Aorta (tissue), 5 donors: Measurements from ENCODE around the gene PRR30. TPM values are rescaled to one million over a fixed set of nuclear protein-coding genes. Genes with fewer than 3 reads are reported as not detected.

Source experiments
- ATAC-seq: fragments of 200-7000 bp; cut with Tn5 transposase; one replicate; pipeline ENCODE4 v1.9.1; 2022; ENCODE audit warnings: moderate library complexity; ENCODE audit not compliant: low FRiP score
- DNase-seq, 2 donors: peaks; one replicate each; pipeline ENCODE4 v3.0.0-alpha.2; 2020
- H3K27ac ChIP-seq, 2 donors: one replicate each; pipeline ENCODE4 v1.5.1; 2013; ENCODE audit warnings: low read length in 2 of 2, mild to moderate bottlenecking in 2 of 2, moderate library complexity in 2 of 2, control low read depth in 1 of 2, inconsistent platforms in 1 of 2, low read depth in 1 of 2
- H3K27me3 ChIP-seq, 2 donors: one replicate each; pipeline ENCODE4 v1.6.1; 2013; ENCODE audit warnings: control low read depth in 1 of 2, low read length in 1 of 2, mild to moderate bottlenecking in 1 of 2, moderate library complexity in 1 of 2; ENCODE audit not compliant: insufficient read depth in 2 of 2, control insufficient read depth in 1 of 2
- H3K36me3 ChIP-seq, 2 donors: one replicate each; pipeline ENCODE4 v1.6.1; 2013; ENCODE audit warnings: control low read depth in 1 of 2, low read length in 1 of 2, mild to moderate bottlenecking in 1 of 2; ENCODE audit not compliant: insufficient read depth in 2 of 2, control insufficient read depth in 1 of 2
- H3K4me1 ChIP-seq, 2 donors: one replicate each; pipeline ENCODE4 v1.6.1; 2013; ENCODE audit warnings: low read length in 2 of 2, control low read depth in 1 of 2, mild to moderate bottlenecking in 1 of 2, moderate library complexity in 1 of 2; ENCODE audit not compliant: insufficient read depth in 2 of 2, control insufficient read depth in 1 of 2
- H3K4me3 ChIP-seq, 2 donors: one replicate each; pipeline ENCODE4 v1.5.1; 2013; ENCODE audit warnings: low read length in 2 of 2, control low read depth in 1 of 2, mild to moderate bottlenecking in 1 of 2
- H3K9me3 ChIP-seq: one replicate; pipeline ENCODE4 v1.6.1; 2013; ENCODE audit warnings: mild to moderate bottlenecking, low read length; ENCODE audit not compliant: control insufficient read depth
- WGBS, 2 donors: extraction: QIAGEN DNeasy Blood & Tissue Kit; methylation state at CpG; one replicate each; pipeline ENCODE4 v1.1.7; 2013; 5-methylcytosine and 5-hydroxymethylcytosine counted together
- intact Hi-C, 2 donors: fragments of 100-400 bp; cut with DNase I; formaldehyde crosslinking; loops; one replicate each; pipeline versions ENCODE4 v1.14.2 to v1.15.0; 2022
- polyA plus RNA-seq, 2 donors: library from polyadenylated mRNA; stranded (reverse); fragments of 200-250 nt; gene quantifications; one replicate each; pipeline ENCODE4 v1.2.3, GENCODE V29; 2013
- total RNA-seq, 2 donors: library from RNA; stranded (reverse); fragmentation: NEBNext Ultra II Directional; extraction: Animal tissue kit (Norgen Biotek cat#: 25700); gene quantifications; one replicate each; pipeline ENCODE4 v1.2.1, GENCODE V29; 2021
- donor health status: healthy with polysubstance abuse.
- donor health status: Bipolar disorder and iron deficiency.
- donor health status: DM: no; HTN: no; CAD: no.
- donor health status: DM: no; HTN: no; CAD: no.
- donor health status: DM: yes; HTN: yes; CAD: no.

PRR30 gene
- total and polyA plus RNA-seq, 4 donors, result not detected

- H3K4me1 ChIP-seq, result no peaks in the 10 kb centered on the region
- no peak for ATAC-seq
- no peaks in the 10 kb centered on the region for H3K36me3 ChIP-seq
- peak in 1 of 2 donors; percentile 58 for DNase-seq
- intact Hi-C loops, result loop anchor here in 1 of 2 donors (10.0 kb wide), 1 partner anchor 102 kb away; no protein-coding TSS in a partner anchor
- no peaks in the 10 kb centered on the region for H3K9me3 ChIP-seq
- no peak overlapping the region for H3K27ac ChIP-seq
- no peak overlapping the region for H3K4me3 ChIP-seq
- H3K27me3 ChIP-seq, result no peaks in the 10 kb centered on the region
- WGBS, 2 donors, result 75 to 84% methylated on average over 9 to 10 of the region's 10 CpGs
These were observed 46.3 kb downstream of the PRR30 start for GRCh38 chr2:27092696-27093429.

DNA sequence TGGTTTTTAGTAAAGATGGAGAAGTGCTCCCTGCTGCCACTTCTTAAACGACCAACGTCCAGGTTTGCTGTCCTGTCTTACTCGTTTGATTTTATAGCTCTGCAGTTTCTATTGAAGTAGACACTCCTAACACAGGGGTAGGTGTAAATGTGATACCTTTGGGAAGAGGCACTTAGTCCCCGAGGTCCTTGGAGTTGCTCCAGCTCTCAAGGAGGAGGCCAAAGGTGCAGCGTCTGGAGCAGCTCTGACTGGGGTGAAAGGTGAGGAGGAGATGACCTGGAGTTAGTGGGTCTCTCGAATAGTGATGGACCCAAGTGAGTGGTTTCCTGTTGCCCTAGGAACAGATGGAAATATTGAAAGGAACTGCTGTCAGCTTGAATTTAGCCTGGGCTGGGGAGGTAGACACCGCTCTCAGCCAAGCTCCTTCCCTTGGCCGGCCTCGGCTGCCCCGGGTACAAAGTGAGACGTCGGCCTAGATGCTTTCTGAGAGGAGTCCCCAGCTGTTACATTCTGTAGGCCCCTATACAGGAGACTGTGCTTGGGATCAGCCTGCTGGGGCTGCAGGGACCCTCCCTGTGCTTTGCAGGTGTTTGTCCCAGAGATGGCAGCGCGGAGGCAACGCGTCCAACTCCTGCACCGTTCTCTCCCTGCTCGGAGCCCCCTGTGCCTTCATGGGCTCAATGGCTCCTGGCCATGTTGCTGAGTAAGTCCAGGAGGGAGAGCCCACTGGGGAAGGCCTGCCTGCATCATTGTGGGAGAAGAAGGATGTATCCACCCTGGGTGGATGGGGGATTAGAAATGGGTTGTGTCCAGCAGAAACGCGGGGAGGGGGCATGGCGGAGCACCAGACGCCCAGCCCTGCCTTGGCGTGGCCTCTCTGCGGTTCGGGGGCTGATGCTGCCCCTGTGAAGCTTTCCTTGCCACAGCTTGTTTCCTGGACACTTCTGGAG lies 47.2 kb downstream of the PRR30 start:
- Histone ChIP-seq H3K9me3 (no peaks in the 10 kb centered on the region), H3K4me1 (no peaks in the 10 kb centered on the region), H3K27me3 (no peaks in the 10 kb centered on the region), H3K4me3 (no peak overlapping the region), H3K27ac (no peak overlapping the region), H3K36me3 (no peaks in the 10 kb centered on the region)
- peak in 1 of 2 donors; percentile 62 for DNase-seq
- no peak for ATAC-seq
- intact Hi-C loops, result loop anchor here in 1 of 2 donors (10.0 kb wide), 1 partner anchor 103 kb away; no protein-coding TSS in a partner anchor
- WGBS, 2 donors, result 81 to 83% methylated on average over 25 of the region's 25 CpGs

DNA sequence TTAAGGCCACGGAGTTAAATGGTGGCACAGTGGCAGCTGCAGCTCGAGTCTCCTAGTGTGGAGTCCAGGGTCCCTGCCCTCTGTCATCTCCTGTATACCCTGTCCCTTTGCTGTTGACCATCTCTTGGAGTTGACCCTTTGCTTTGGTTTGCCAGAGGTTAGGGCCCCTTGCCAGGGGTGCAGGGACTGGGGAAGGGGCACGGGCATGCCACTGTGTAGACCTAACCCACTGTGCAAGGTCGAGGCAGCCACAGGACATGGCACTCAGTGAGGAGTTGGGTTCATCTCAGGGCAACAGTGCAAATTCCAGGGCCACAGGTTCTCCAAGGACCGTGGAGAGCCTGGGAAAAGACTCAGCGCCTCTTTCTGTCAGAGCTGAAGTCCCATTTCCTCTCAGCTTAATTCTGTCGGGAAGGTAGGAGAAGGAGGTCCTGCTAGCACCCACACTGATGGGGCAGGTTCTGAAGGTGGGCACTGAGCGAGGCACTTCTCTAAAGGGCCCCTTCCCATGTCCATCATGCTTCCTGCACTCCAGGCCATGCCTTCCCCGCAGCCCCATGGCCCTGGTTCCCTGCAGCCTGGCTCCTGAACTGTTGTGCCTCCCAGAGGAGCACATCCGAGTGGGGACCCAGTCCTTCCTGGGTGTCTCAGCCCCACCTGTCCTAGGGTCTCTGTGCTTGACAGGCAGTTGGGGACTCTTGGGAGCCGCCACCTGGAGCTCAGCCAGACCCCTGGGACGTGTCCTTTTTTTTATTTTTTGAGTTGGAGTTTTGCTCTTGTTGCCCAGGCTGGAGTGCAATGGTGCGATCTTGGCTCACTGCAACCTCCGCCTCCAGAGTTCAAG lies 49.9 kb downstream of the PRR30 start:
- DNase-seq (no peak), ATAC-seq (no peak)
- Histone ChIP-seq H3K4me1 (no peaks in the 10 kb centered on the region), H3K4me3 (no peak overlapping the region), H3K27ac (no peak overlapping the region), H3K27me3 (no peaks in the 10 kb centered on the region), H3K36me3 (no peaks in the 10 kb centered on the region), H3K9me3 (no peaks in the 10 kb centered on the region)
- intact Hi-C loops, result loop anchor here (5.0 kb wide), 3 partner anchors 37 to 127 kb away; partner anchors contain the start of genes AGBL5 (in 1 of the 2) and PREB (in 1 of the 2)
- WGBS, 2 donors, result 89 to 91% methylated on average over 14 of the region's 14 CpGs

DNA sequence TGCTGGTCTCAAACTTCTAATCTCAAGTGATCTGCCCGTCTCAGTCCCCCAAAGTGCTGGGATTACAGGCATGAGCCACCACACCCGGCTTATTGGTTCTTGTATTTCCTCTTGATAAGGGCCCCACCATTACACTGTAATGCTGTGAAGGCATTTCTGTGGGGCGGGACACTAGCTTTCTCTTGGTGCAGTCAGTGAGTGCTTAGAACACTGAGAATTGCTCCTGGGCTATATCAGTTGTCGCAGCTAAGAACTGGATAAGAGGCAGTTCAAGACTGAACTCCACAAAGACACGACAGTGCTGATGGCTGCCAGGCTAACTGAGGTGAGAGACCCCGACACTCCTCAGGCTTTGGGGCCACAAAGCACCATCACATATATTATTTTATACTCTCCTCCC lies 50.6 kb downstream of the PRR30 start:
- no peaks in the 10 kb centered on the region for H3K27me3 ChIP-seq
- intact Hi-C loops, result loop anchor here (5.0 kb wide), 3 partner anchors 36 to 126 kb away; partner anchors contain the start of genes AGBL5 (in 1 of the 2) and PREB (in 1 of the 2)
- no peaks in the 10 kb centered on the region for H3K9me3 ChIP-seq
- no peak overlapping the region for H3K4me3 ChIP-seq
- DNase-seq, result no peak
- no peak overlapping the region for H3K27ac ChIP-seq
- 92 to 94% methylated on average over 6 of the region's 6 CpGs for WGBS, 2 donors
- no peak for ATAC-seq
- no peaks in the 10 kb centered on the region for H3K36me3 ChIP-seq
- H3K4me1 ChIP-seq, result no peaks in the 10 kb centered on the region

- Histone ChIP-seq H3K4me3 (no peak overlapping the region), H3K36me3 (no peaks in the 10 kb centered on the region), H3K4me1 (no peaks in the 10 kb centered on the region), H3K27ac (no peak overlapping the region), H3K9me3 (no peaks in the 10 kb centered on the region), H3K27me3 (no peaks in the 10 kb centered on the region)
- intact Hi-C loops, result loop anchor here (5.0 kb wide), 3 partner anchors 36 to 126 kb away; partner anchors contain the start of genes AGBL5 (in 1 of the 2) and PREB (in 1 of the 2)
- WGBS, 2 donors, result 81 to 82% methylated on average over 5 of the region's 5 CpGs
- DNase-seq (no peak), ATAC-seq (no peak)
These were observed 51.3 kb downstream of the PRR30 start for GRCh38 chr2:27087823-27088410.

Other genes starting within 250 kb of the PRR30 start
- 10 to 100 TPM; 15.9 to 16.1 TPM for gene MAPRE3, start 168.8 kb downstream of the PRR30 start, total RNA-seq
- 10 to 100 TPM in 1 of 2 donors, 1 to 10 TPM in 1; 7.9 to 26.7 TPM for gene MAPRE3, start 168.8 kb downstream of the PRR30 start, polyA plus RNA-seq
- 100 to 1,000 TPM in 1 of 2 donors, 10 to 100 TPM in 1; 96.4 to 106 TPM for gene TMEM214, start 106.4 kb downstream of the PRR30 start, total RNA-seq
- 10 to 100 TPM; 30.2 to 93.3 TPM for gene TMEM214, start 106.4 kb downstream of the PRR30 start, polyA plus RNA-seq
- gene AGBL5, start 87.7 kb downstream of the PRR30 start, total RNA-seq, result 10 to 100 TPM; 14.3 to 15.0 TPM
- gene AGBL5, start 87.7 kb downstream of the PRR30 start, polyA plus RNA-seq, result 10 to 100 TPM; 11.5 to 16.7 TPM
- 100 to 1,000 TPM; 219 to 260 TPM for gene OST4, start 67.8 kb downstream of the PRR30 start, total RNA-seq
- 100 to 1,000 TPM; 531 to 750 TPM for gene OST4, start 67.8 kb downstream of the PRR30 start, polyA plus RNA-seq
- gene EMILIN1, start 60.8 kb downstream of the PRR30 start, total RNA-seq, result 100 to 1,000 TPM; 180 to 200 TPM
- 100 to 1,000 TPM in 1 of 2 donors, 10 to 100 TPM in 1; 50.0 to 249 TPM for gene EMILIN1, start 60.8 kb downstream of the PRR30 start, polyA plus RNA-seq
- gene KHK, start 52.6 kb downstream of the PRR30 start, total RNA-seq, result 1 to 10 TPM; 3.4 to 5.1 TPM
- 10 to 100 TPM in 1 of 2 donors, 1 to 10 TPM in 1; 6.0 to 38.7 TPM for gene KHK, start 52.6 kb downstream of the PRR30 start, polyA plus RNA-seq
- 1 to 10 TPM; 8.1 to 8.6 TPM for gene CGREF1, start 20.3 kb downstream of the PRR30 start, total RNA-seq
- 1 to 10 TPM; 5.8 to 6.9 TPM for gene CGREF1, start 20.3 kb downstream of the PRR30 start, polyA plus RNA-seq
- gene ABHD1, start 15.6 kb downstream of the PRR30 start, total RNA-seq, result under 1 TPM in 1 of 2 donors, not detected in 1; 0.90 TPM
- gene ABHD1, start 15.6 kb downstream of the PRR30 start, polyA plus RNA-seq, result under 1 TPM in 1 of 2 donors, not detected in 1; 0.08 TPM
- gene PREB, start 4.8 kb downstream of the PRR30 start, total RNA-seq, result 10 to 100 TPM; 42.1 to 48.1 TPM
- gene PREB, start 4.8 kb downstream of the PRR30 start, polyA plus RNA-seq, result 10 to 100 TPM; 24.9 to 46.3 TPM
- 1 to 10 TPM in 1 of 2 donors, under 1 TPM in 1; 0.39 to 1.1 TPM for gene TCF23, start 9.6 kb upstream of the PRR30 start, total RNA-seq
- gene TCF23, start 9.6 kb upstream of the PRR30 start, polyA plus RNA-seq, result not detected
- 10 to 100 TPM; 66.9 to 93.8 TPM for gene ATRAID, start 72.6 kb upstream of the PRR30 start, total RNA-seq
- 100 to 1,000 TPM; 144 to 176 TPM for gene ATRAID, start 72.6 kb upstream of the PRR30 start, polyA plus RNA-seq
- 10 to 100 TPM; 17.9 to 21.3 TPM for gene SLC5A6, start 72.9 kb upstream of the PRR30 start, total RNA-seq
- gene SLC5A6, start 72.9 kb upstream of the PRR30 start, polyA plus RNA-seq, result 10 to 100 TPM; 16.4 to 24.7 TPM
- 10 to 100 TPM; 19.5 to 29.7 TPM for gene CAD, start 78.0 kb upstream of the PRR30 start, total RNA-seq
- gene CAD, start 78.0 kb upstream of the PRR30 start, polyA plus RNA-seq, result 10 to 100 TPM in 1 of 2 donors, 1 to 10 TPM in 1; 6.9 to 16.9 TPM
- gene SLC30A3, start 123.6 kb upstream of the PRR30 start, total RNA-seq, result 1 to 10 TPM in 1 of 2 donors, under 1 TPM in 1; 0.78 to 1.8 TPM
- gene SLC30A3, start 123.6 kb upstream of the PRR30 start, polyA plus RNA-seq, result 10 to 100 TPM in 1 of 2 donors, 1 to 10 TPM in 1; 4.0 to 20.2 TPM
- gene DNAJC5G, start 136.0 kb upstream of the PRR30 start, total RNA-seq, result not detected
- gene DNAJC5G, start 136.0 kb upstream of the PRR30 start, polyA plus RNA-seq, result 1 to 10 TPM; 2.3 TPM
- under 1 TPM; 0.18 to 0.39 TPM for gene TRIM54, start 143.0 kb upstream of the PRR30 start, total RNA-seq
- 1 to 10 TPM; 1.4 to 5.0 TPM for gene TRIM54, start 143.0 kb upstream of the PRR30 start, polyA plus RNA-seq
- 1 to 10 TPM; 1.2 to 2.2 TPM for gene UCN, start 169.0 kb upstream of the PRR30 start, total RNA-seq
- gene UCN, start 169.0 kb upstream of the PRR30 start, polyA plus RNA-seq, result 1 to 10 TPM in 1 of 2 donors, not detected in 1; 1.3 TPM
- gene MPV17, start 183.7 kb upstream of the PRR30 start, total RNA-seq, result 10 to 100 TPM; 49.9 to 68.7 TPM
- 10 to 100 TPM; 47.5 to 80.6 TPM for gene MPV17, start 183.7 kb upstream of the PRR30 start, polyA plus RNA-seq
- 10 to 100 TPM; 42.7 to 60.9 TPM for gene GTF3C2, start 217.4 kb upstream of the PRR30 start, total RNA-seq
- 10 to 100 TPM; 17.0 to 20.3 TPM for gene GTF3C2, start 217.4 kb upstream of the PRR30 start, polyA plus RNA-seq
- 10 to 100 TPM; 32.2 to 42.7 TPM for gene EIF2B4, start 230.9 kb upstream of the PRR30 start, total RNA-seq
- gene EIF2B4, start 230.9 kb upstream of the PRR30 start, polyA plus RNA-seq, result 10 to 100 TPM; 36.3 to 87.1 TPM
- 10 to 100 TPM; 77.8 to 90.5 TPM for gene SNX17, start 231.2 kb upstream of the PRR30 start, total RNA-seq
- gene SNX17, start 231.2 kb upstream of the PRR30 start, polyA plus RNA-seq, result 10 to 100 TPM; 79.4 to 92.6 TPM
- 10 to 100 TPM; 15.3 to 18.7 TPM for gene ZNF513, start 241.3 kb upstream of the PRR30 start, total RNA-seq
- gene ZNF513, start 241.3 kb upstream of the PRR30 start, polyA plus RNA-seq, result 10 to 100 TPM in 1 of 2 donors, 1 to 10 TPM in 1; 5.5 to 32.7 TPM